Activated T-cell treated with anti-CD3 and anti-CD28 coated beads for 24 hours (primary cell): ENCODE results near the gene IFIT3.
"Not testable (repeated sequence)": the region's sequence is repeated elsewhere in the genome, so short reads cannot be mapped to it uniquely, and the experiment has no call there.

Experiments
- DNase-seq: peaks from one replicate; pipeline ENCODE4 v3.0.0-alpha.2; 2020; ENCODE audit warnings: low read depth

IFIT3 gene

GRCh38 chr10:89327803-89328441 is at the start of gene IFIT3:
IFIT3 (plus strand) TSS chr10:89327997; CDS start chr10:89328074, 77 bp downstream.
- no peak for DNase-seq

- no peak for DNase-seq
Observed at GRCh38 chr10:89278034-89278535, 49.7 kb upstream of the IFIT3 start.

- DNase-seq, result no peak
Observed at GRCh38 chr10:89278900-89279392, 48.9 kb upstream of the IFIT3 start.

GRCh38 chr10:89279421-89279869 is 48.4 kb upstream of the IFIT3 start:
- no peak for DNase-seq

DNA sequence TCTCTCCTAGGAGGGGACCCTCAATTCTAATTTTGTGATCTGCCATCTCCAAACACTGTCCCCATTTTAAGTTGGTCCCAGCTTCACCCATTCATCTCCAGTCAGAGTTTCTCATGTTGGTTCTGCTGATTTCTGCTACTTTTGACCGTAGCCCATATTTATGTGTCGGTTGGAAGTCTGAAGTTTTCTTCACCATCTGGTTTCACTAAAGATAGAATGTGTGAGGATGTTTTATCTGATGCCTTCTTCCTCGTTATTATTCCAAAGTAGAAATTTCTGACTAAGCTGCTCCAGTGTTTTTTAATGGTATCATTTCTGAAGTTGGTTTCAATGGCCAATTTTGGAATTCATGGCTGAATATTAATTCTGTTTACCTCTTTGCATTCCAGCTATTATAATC is 47.3 kb upstream of the IFIT3 start:
- no peak for DNase-seq

- no peak for DNase-seq
Observed at GRCh38 chr10:89281606-89282395, 46.0 kb upstream of the IFIT3 start.

GRCh38 chr10:89283025-89283935 is 44.5 kb upstream of the IFIT3 start:
- DNase-seq, result no peak

DNA sequence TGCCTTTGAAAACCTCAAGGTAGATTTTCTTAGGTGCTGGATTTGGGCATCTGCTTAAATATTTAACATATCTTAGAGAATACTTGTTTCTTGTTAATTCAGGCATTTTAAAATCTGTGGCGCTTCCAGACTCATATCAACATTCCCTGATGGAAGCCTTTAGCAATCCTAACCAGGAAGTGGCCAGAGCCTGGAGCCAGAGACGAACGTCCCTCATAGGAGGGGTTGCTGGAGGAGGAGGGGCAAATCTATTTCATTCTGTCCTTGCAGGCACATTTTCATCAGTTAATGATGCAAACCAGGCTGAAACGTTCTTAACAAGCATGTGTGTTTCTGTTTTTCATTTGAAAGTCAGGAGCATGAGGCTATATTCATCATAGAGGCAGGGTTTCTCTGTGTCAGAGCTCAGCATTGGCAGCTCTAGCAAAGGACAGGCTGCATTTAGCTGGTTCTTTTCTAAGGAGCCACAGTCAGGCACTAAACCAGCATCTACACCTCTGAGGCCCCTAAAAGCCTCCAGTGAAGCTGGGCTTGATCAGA is 43.8 kb upstream of the IFIT3 start:
- no peak for DNase-seq

DNA sequence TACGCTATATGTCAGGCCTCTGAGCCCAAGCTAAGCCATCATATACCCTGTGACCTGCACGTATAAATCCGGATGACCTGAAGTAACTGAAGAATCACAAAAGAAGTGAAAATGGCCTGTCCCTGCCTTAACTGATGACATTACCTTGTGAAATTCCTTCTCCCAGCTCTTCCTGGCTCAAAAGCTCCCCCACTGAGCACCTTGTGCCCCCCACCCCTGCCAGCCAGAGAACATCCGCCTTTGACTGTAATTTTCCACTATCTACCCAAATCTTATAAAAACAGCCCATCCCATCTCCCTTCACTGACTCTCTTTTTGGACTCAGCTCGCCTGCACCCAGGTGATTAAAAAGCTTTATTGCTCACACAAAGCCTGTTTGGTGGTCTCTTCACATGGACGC is 43.1 kb upstream of the IFIT3 start:
- DNase-seq, result not testable (repeated sequence)

DNA sequence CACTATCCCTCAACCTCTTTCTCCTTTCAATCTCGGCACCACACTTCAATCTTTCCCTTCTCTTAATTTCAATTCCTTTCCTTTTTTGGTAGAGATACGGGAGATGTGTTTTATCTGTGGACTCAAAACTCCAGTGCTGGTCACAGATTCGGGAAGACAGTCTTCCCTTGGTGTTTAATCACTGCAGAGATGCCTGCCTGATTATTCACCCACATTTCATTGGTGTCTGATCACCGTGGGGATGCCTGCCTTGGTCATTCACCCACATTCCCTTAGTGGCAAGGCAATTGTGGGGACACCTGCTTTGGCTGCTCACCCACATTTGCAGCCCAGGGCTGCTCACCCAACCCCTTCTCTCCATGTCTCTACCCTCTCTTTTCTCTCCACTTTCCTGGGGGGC is 42.5 kb upstream of the IFIT3 start:
- DNase-seq, result not testable (repeated sequence)

- DNase-seq, result no peak
Observed at GRCh38 chr10:89294721-89295239, 33.0 kb upstream of the IFIT3 start.

- no peak for DNase-seq
Observed at GRCh38 chr10:89295597-89295996, 32.2 kb upstream of the IFIT3 start.

DNA sequence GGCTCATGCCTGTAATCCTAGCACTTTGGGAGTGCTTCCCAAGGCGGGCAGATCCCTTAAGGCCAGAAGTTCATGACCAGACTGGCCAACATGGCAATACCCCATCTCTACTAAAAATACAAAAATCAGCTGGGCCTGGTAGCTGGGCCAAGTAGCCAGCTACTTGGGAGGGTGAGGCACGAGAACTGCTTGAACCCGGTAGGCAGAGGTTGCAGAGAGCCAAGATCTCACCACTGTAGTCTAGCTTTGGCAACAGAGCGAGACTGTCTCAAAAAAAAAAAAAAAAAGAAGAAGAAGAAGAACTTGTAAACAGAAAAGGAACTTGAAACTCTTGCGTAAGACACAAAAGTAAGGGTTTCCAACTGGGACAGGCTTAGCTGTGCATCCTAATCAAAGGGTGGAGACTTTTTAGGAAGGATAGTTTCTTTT is 31.6 kb upstream of the IFIT3 start:
- no peak for DNase-seq

- DNase-seq, result no peak
Observed at GRCh38 chr10:89297356-89297755, 30.4 kb upstream of the IFIT3 start.

DNA sequence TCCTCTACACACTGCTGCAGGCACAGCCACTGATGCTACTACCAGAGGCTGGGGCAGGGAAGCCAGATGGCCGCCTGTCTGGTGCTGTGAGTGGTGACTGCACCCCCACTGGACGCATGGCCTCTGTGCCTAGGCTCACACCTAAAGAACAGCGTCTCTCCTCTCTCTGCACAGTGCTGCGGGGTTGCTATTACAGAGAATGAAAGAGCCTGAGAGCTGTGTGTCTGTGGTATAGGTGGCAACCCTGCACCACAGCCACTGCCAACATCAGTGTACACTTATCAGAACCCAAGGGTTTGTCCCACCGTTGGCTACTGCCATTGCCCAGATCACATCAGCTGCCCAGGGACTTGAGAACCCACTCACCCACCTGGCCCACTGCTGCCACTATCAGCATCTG is 30.0 kb upstream of the IFIT3 start:
- no peak for DNase-seq

DNA sequence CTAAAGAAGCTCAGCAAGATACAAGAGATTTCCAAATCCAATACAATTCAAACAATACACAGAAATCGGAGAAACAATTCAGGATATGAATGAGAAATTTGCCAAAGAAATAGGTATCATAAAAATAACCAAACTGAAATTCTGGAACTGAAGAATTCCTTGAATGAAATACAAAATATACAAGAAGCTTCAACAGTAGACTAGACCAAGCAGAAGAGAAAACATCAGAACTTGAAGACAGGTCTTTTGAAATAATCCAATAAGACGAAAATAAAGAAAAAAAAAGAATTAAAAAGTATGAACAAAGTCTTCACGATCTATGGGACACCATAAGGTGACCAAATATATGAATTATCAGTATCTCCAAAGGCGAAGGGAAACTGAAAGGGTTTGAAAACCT is 28.8 kb upstream of the IFIT3 start:
- no peak for DNase-seq

- DNase-seq, result no peak
Observed at GRCh38 chr10:89301232-89301631, 26.6 kb upstream of the IFIT3 start.

GRCh38 chr10:89301721-89302445 is 25.9 kb upstream of the IFIT3 start, which contains the start of gene IFIT2:
IFIT2 (plus strand) TSS chr10:89302046; CDS start chr10:89302124, 78 bp downstream.
- peak; percentile 11 for DNase-seq

- no peak for DNase-seq
Observed at GRCh38 chr10:89302625-89303024, 25.2 kb upstream of the IFIT3 start.

- DNase-seq, result no peak
Observed at GRCh38 chr10:89303161-89303560, 24.6 kb upstream of the IFIT3 start.

- DNase-seq, result no peak
Observed at GRCh38 chr10:89304026-89304425, 23.8 kb upstream of the IFIT3 start.
